SKM-1 treated with dmso at 0.1 percent for 144 hours (cell line): Measurements from ENCODE around the gene ANXA2R.
"Not testable (repeated sequence)": the region's sequence is repeated elsewhere in the genome, so short reads cannot be mapped to it uniquely, and the experiment has no call there.

Experiments used
- DNase-seq: peaks from one replicate; lab custom pipeline; 2025; ENCODE audit not compliant: unreplicated experiment; lab: John Stamatoyannopoulos, UW

ANXA2R gene

GRCh38 chr5:43061352-43062075 is 21.4 kb upstream of the ANXA2R start:
- DNase-seq: no peak

- not testable (repeated sequence) for DNase-seq
Measured at GRCh38 chr5:43060020-43060419, 19.9 kb upstream of the ANXA2R start.

- DNase-seq: not testable (repeated sequence)
Measured at GRCh38 chr5:43055098-43055497, 15.0 kb upstream of the ANXA2R start.

GRCh38 chr5:43051684-43052083 is 11.6 kb upstream of the ANXA2R start:
- DNase-seq: no peak

GRCh38 chr5:43050384-43050783 is 10.3 kb upstream of the ANXA2R start:
- DNase-seq: no peak

- DNase-seq: no peak
Measured at GRCh38 chr5:43049236-43049635, 9.1 kb upstream of the ANXA2R start.

GRCh38 chr5:43046474-43046873 is 6.4 kb upstream of the ANXA2R start:
- DNase-seq: no peak

GRCh38 chr5:43045236-43045635 is 5.1 kb upstream of the ANXA2R start:
- no peak for DNase-seq

- DNase-seq: no peak
Measured at GRCh38 chr5:43044181-43044914, 4.2 kb upstream of the ANXA2R start.

- no peak for DNase-seq
Measured at GRCh38 chr5:43043400-43043756, 3.3 kb upstream of the ANXA2R start.

GRCh38 chr5:43042626-43043399 is 2.7 kb upstream of the ANXA2R start:
- DNase-seq: peak; percentile 77

- DNase-seq: peak; percentile 90
Measured at GRCh38 chr5:43042176-43042625, 2.1 kb upstream of the ANXA2R start.

GRCh38 chr5:43041669-43042175 is 1.6 kb upstream of the ANXA2R start:
- peak; percentile 77 for DNase-seq

GRCh38 chr5:43041110-43041668 is 1.1 kb upstream of the ANXA2R start:
- peak; percentile 77 for DNase-seq

- peak; percentile 52 for DNase-seq
Measured at GRCh38 chr5:43039471-43040286, 440 bp downstream of the ANXA2R start.

GRCh38 chr5:43039152-43039470 is 1.0 kb downstream of the ANXA2R start:
- DNase-seq: no peak

GRCh38 chr5:43038496-43038989 is 1.6 kb downstream of the ANXA2R start:
- DNase-seq: no peak

GRCh38 chr5:43037636-43038495 is 2.3 kb downstream of the ANXA2R start:
- peak; percentile 48 for DNase-seq

- no peak for DNase-seq
Measured at GRCh38 chr5:43036856-43037635, 3.1 kb downstream of the ANXA2R start.
